ENCODE results near the gene ARHGAP22. TPM values are rescaled to one million over a fixed set of nuclear protein-coding genes. Genes with fewer than 3 reads are reported as not detected.

Gene ARHGAP22
- total RNA-seq, 1 experiment from 2014 or later: 3.0 TPM

DNA sequence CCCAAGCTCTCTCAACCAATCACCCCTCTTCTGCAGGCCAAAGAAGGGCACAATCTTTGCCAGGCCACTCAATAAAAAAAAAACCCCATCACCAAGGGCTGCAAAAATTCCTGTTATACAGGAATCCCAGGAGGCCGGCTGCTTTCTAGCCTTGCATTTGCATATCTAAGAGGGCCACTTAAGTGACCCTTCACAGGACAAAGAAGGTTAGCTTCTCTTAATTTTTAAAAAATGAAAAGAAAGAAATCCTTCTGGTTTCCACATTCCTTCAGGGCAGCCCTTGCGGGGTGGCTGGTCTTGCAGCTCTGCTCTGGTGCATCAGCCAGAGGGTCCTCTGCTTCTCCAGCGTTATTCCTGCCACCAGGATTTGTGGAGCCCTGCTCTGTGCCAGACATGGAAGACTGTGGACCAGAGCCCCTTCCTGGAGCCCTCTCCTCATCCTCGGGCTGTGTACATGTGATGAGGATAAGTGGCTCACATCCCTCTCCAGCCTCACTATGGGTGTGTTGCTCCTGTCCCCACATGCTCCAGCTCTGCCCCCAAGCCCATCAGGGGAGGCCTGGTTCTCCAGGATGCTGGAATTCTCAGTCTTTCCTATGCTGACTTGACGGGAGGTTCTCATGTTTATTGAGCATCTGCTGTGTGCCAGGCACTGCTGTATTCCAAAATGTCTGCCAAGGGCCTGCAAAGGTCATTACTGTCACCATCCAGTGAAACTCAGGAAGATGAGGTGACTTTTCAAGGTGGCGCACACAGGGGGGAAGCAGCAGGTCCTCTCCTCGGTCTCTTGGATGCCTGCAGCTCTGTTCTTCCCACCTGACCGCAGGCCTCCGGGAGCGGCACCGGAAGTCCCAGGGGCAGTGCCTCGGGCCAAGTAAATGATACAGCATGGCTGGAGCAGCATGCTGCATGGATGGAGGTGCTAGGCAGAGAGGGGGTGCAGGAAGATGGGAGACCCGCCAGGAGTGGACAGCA, 67.7 kb downstream of the ARHGAP22 start:
- DNase-seq (ENCODE audit: extremely low read depth, low read depth): no peak

DNA sequence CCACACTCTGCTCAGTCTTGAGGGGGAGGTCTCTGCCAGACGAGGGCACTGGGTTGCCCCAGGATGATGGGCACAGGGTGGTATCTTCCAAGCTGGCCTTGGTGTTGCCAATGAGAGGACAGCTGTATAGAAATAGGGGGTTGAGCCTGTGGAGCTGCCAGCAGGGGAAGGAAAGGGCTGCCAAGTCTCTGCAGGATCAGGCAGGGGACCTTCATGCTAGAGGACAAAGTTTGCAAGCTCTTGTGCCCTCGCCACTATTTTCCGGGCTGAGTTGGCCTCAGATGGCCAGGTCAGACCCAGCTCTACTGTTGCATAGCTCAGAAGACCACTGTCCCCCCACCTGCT, 68.7 kb downstream of the ARHGAP22 start:
- DNase-seq (ENCODE audit: extremely low read depth, low read depth): no peak

DNA sequence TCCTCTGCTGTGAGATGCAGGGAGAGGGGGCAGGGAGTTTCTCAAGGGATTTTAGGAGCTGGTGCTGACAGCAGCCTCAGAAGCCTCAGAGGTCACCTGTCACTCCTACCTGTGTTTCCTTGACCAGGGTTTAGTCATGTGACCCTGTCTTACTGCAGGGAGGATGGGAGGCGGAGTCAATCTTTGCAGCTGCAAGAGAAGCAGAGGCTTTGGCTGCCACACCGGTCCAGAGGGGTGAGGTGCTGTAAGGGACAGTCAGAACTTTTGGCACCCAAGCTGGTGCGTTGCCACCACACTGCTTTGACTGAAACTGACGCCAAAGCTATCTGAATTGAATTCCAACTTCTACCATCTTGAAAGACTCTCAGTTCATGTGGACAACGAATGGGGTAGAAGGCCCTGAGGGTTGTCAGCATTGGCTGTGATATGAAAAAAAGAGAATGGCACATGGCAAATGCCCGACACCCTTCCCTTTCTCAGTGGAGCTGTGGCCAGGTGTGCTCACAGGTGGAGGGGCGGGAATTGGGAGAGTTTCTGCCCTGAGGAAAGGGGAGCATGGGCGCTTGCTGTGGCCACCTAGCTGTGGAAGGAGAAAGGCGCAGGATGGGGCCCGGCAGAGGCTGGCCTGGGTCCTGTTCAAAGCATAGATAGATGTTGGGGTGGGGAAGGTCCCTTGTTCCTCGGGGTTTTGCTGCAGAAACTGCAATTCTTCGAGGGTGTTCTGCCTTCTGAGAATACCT, 69.3 kb downstream of the ARHGAP22 start:
- DNase-seq (ENCODE audit: extremely low read depth, low read depth): no peak

DNA sequence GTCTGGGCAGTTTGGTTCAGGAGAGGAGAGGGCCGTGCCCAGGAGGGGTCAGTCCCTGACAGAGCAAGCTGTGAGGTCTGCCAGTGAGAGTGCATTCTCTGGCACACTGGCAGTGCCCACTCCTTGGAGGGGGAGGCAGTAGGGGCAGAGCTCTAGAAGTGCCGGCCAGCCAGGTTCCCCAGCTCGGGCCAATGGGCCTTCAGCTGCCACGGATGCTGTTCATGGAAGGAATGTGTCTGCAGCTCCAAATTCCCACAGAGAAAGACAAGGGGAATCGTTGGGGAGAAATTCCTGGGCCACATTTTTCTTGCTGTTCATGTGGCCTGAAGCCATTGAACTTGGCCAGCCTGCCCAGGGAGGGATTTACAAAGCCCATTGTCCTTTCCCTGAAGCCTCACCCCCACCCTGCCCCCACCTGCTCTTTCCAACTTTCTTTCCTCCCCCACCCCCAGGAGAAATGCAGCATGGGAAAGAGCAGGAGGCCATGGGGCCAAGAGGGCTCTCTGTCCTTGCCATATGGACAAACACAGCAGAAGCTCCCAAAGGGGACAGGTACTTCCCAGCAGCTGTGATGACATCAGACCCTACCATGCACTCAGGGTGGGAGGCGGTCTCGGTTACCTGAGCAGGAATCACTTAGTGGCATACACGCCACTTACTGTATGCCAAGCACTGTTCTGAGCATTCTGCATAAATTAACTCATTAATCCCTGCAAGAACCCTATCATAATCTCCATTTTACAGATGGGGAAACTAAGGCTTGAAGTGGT, 70.7 kb downstream of the ARHGAP22 start:
- no peak for DNase-seq (ENCODE audit: extremely low read depth, low read depth)

DNA sequence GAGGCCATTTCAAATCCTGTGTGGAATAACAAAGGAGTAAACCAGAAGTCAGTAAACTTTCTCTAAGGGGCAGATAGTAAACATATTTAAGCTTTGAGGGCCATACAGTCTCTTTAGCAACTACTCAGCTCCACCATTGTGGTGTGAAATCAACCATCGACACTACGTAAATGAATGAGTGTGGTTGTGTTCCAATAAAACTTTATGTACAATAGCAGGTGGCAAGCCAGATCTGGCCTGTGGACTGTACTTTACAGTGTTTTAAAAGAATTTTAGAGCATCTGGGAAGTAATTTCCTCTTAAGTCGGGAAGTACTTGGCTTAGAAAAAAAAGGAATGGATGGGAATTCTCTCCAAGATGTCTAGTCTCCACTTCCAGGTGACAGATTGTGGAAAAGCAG, 71.3 kb downstream of the ARHGAP22 start:
- DNase-seq (ENCODE audit: extremely low read depth, low read depth): no peak

DNA sequence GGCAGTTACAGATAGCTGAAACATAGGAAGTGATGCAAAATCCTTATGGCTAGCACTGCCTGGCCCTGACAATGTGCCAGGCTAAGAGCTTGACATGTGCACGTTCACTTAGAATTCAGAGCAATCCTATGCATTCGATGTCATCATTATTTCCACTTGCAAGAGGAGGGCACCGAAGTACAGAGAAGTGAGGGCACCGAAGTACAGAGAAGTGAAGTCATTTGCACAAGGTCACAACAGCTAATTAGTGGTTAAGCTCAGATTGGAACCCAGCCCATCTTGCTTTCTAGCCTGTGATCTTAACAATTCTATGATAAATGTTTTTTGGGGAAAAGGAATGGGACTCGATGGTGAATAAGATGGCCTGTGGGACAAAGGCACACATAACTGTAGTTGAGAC, 73.4 kb downstream of the ARHGAP22 start:
- no peak for DNase-seq (ENCODE audit: extremely low read depth, low read depth)

DNA sequence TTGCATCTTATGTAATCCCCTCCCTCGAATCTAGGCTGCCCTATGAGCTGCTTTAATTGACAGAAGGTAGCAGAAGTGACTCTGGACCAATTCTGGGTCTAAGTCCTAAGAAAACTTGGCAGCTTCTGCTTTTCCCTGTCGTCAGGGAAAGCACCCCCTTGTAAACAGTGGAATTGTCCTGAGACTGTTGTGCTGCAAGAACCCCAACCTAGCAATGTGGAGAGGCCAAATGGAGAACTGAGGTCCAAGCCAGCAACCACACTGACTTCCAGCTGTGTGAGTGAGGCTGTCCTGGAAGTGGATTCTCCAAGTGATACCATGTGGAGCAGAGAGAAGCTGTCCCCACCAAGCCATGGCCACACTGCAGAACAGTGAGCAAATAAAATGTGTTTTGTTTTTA, 75.5 kb downstream of the ARHGAP22 start:
- DNase-seq (ENCODE audit: extremely low read depth, low read depth): no peak

DNA sequence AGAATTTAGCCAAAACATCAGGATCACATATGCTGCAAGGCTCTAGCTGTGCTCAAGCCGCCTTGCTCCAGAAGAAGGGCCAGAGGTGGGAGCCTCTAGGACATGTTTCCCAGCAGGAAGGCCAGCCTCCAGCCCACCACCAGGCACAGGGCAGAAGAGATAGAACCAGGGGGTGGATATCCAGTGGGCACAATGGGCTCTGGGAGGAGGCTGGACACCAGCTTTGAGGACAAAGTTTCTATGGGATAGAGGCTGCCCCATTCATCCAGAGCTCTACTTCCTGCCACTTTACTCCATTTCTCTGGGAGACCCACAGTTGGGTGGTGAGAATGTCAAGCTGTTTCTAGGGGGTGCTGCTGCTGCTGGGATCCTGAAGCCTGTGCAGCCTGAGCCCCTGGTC, 77.1 kb downstream of the ARHGAP22 start:
- DNase-seq (ENCODE audit: extremely low read depth, low read depth): no peak

DNA sequence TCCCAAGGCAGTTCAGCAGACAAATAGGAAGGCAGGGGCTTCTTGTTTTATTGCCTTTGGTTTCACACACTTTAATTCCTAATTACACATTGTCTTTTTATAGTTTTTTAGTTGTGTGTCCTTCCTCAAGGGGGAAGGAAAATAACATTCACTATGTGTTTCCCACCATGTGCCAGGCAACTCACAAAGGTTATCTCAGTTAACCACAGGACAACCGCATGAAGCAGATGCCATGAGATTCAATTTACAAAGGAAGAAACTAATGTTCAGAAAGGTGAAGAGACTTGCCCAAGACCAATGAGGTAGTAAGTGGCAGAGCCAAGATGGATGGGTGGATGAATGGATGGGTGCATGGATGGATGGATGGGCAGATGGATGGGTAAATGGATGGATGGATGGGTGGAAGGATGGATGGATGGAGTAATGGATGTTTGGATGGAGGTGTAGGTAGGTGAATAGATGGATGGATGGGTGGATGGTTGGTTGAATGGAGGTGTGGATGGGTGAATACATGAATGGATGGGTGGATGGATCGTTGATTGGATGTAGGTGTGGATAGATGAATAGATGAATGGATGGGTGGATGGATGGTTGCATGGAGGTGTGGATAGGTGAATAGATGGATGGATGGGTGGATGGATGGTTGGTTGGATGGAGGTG, 77.9 kb downstream of the ARHGAP22 start:
- no peak for DNase-seq (ENCODE audit: extremely low read depth, low read depth)

DNA sequence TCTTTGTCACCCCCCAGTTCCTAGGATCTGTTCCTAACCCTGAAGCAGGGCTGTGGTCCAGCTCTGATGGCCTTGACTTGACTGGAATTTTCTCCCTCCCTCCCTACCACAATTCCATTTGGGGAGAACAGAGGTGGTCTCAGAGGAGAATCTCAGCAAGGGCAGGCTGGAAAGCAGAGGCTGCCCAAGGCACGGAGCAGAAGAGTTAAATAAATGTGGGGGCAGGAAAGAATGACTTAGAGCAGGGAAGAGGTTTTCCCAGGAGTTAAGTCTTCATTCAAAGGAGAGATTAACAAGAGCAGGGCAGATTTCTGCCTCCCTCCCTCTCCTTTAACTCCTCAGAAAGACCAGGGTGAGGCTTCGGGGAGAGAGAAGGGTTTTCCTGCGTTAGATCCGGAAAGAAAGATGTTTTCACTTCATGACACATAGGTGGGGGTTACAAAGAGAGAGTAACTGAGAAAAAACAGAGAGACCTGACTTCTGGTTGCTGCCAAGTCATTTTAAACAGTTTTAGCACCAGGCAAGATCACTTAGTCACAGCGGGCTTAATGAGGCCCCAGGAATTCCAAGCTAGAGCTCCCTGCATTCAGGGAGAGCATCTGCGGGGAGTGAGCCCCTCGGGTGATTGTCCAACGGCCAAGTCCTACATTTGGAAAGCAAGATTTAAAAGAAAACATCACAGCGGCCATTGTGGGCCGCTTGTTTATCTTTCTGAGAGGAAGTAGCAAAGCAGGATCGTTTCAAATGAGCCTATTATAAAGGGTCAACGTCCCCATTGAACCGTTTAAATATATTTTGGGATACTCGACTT, 78.7 kb downstream of the ARHGAP22 start:
- DNase-seq (ENCODE audit: extremely low read depth, low read depth): no peak

DNA sequence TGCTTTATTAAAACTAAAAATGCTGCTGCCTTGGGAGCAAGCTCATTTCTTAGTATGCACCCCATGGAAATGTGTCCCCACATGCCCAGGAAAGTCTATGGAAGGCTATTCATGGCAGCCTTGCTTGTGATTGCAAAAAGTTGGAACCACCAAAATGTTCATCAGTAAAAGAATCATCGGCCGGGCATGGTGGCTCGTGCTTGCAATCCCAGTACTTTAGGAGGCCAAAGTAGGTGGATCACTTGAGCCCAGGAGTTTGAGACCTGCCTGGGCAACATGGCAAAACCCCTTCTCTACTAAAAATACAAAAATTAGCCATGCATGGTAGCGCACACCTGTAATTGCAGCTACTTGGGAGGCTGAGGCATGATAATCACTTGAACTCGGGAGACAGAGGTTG, 79.8 kb downstream of the ARHGAP22 start:
- DNase-seq (ENCODE audit: extremely low read depth, low read depth): no peak

DNA sequence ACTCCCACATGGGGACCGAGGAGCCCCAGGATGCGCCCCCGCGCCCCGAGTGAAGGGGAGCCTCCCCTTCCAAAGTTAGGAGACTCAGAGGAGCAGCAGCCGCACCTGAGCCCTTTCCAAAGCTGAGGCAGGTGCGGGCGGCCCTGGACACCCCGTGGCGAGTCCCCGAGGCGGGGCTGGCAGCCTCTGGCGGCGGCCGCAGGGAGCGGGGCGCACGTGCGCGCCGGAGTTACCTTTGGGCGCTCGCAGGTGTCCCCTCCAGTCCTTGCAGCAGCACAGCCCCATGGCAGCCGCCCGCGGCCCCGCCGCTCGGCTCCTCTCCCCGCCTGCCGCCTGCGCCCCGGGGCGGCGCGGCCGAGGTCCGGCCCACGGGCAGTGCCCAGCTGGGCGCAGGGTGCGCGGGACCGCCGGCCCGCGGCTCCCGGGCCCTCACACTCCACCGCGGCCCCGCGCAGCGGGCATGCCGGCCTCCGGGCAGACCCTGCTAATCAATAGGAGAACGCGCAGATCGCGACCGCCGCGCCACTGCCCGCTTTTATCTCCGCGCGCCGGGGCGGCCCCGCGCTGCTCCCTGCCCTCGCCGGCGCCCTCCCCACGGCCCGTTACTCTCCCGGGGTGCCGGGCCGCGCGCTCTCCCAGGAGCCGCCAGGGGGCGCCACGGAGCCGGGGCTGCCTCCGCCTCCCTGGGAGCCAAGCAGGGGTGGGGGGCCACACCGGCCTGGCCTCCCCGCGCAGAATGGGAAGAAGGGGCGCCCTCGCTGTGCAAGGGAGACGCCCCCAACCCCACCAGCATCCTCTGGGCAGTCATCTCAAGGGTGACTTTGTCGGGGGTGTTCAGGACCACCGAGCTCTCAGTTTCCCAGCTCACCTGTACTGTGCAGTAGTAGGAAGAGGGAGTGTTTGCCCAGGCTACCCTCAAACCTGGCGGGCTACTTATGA, 80.8 kb downstream of the ARHGAP22 start:
- DNase-seq (ENCODE audit: extremely low read depth, low read depth): no peak

DNA sequence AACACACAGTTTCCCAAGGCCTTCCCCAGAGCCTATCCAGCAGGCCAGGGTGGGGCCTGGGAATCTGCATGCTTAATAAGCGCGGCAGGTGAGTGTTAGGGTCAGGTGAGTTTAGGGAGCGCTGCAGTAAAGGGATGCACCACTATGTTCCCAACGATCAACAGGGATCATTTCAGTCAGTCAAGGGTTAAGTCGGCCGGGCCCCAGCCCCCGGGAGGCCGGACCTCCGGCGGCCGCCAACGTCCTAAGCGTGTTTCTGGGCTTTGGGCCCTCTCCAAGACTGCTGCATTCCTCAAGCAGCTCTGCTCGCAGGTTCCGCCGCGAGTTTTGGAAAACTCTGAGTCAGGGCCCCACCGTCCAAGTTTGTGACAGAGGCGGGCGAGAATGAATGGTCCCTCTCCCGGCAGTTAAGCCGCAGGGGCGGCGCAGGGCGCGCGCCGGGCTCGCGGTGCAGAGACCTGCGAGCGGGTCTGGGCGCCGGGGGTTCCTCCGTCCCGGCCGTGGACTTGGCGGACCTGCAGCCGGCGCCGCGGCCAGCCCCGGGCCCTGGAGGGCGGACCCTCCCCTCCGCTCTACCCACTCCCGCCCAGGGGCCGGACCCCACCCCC, 81.6 kb downstream of the ARHGAP22 start:
- DNase-seq (ENCODE audit: extremely low read depth, low read depth): no peak

DNA sequence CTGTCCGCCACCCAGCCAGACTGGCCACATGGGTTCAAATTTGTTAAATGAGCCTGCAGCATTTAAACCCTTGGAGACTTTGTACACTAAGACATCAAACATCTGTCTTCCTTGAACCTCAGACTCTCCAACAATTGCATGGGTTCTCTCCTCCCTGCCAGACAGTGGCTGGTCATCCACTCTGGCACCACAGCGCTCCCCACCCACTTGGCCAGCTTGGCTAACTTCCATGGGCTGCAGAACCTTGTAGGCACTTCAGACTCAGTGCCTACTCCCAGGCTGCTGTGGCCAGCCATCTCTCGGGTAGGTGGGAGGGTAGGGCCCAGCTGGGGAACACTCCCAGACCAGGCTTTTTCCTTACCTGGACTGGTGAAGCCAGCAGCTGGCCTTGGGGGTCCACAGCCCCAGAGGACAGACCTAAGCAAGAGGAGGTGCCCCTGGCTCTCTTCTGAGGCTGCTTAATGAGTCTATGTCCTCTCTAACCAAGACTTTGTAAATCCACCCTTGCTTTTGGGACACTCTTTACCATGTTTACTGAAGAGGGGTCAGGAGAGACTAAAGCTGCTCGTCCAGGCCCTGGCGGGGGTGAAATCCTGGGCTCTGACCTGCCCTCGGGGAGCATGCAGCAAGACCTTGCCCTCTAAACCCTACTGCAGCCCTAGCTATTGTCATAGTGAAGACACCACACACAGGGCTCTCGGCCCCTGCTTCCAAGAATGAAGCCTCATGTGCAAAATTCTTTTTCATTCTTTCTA, 82.7 kb downstream of the ARHGAP22 start:
- DNase-seq (ENCODE audit: extremely low read depth, low read depth): no peak

DNA sequence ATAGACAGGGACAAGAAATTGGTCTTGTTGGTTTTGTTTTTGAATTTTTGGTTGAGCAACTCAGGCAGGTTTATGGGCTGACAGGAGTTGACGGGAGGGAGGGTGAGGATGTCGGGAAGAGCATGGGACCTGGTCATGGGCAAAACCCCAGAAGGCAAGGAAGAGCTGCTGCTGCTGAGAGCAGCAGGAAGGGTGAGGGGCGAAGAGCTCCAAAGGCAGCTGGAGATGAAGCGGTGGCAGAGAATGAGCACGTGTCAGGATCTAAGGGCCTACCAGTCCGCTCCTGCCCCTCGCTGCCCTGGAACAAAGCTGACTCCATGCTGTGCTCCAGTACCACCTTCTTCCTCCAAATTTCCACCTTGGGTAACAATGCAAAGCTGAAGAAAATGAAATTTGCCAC, 84.3 kb downstream of the ARHGAP22 start:
- DNase-seq (ENCODE audit: extremely low read depth, low read depth): no peak

DNA sequence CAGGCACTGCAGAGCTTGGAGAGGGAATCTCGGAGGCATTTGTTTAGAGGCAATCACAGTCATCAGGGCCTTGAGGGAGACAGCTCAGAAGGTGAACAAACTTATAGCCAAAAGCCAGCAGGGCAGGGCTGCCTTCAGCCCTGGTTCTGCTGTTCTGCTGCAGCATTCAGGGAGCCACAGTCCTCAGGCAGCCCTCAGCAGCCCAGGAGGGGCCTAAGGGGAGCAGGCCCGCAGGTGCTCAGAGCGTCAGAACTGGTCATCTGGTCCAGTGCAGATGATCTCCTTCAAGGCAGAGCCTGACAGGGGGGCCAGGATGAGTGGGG, 84.7 kb downstream of the ARHGAP22 start:
- no peak for DNase-seq (ENCODE audit: extremely low read depth, low read depth)

DNA sequence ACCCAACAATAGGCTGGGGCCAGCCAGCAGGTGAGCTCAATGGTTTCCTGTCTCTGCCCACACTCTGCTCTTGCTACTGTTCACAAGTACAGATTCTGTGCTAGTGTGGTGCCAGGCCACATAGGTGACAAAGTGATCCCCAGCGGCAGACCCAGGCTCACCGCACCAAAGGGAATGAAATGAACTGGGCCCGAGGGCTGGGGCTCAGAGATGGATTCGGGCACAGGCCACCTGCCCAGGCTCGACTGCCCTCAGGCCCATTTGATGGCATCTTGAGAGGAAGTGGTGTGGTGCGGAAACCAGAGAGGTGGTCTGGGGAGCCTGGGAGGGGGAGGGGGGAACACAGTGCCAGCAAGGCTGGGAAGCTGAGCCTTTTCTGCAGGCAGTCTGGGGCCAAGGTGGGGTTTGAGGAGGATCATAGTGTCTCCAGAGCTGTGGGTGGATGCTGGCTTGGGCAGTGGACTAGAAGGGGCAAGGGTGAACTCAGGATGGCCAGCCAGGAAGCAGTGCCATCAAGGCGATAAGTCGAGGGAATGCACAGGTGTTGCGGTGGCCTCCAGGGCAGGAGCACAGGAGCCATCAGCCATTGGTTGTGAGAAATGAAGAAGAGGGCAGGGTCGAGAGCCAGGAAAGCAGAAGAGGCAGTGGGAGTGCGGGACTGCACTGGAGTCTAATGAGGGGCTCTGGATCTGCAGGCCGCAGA, 85.2 kb downstream of the ARHGAP22 start:
- DNase-seq (ENCODE audit: extremely low read depth, low read depth): no peak
